GM12891 (cell line): ENCODE results near the gene XAGE2. TPM values are rescaled to one million over a fixed set of nuclear protein-coding genes. Genes with fewer than 3 reads are reported as not detected.
"Not testable (repeated sequence)": the region's sequence is repeated elsewhere in the genome, so short reads cannot be mapped to it uniquely, and the experiment has no call there.

ENCODE experiments used
- DNase-seq: peaks from one replicate; pipeline ENCODE4 v3.0.0; 2011; ENCODE audit warnings: low spot score; ENCODE audit not compliant: insufficient read length
- FAIRE-seq: peaks from 2 replicates; lab custom pipeline; 2011; peaks lifted over from hg19 to GRCh38; lab: Jason Lieb, UNC
- PAX5 ChIP-seq: IDR thresholded peaks from 2 replicates; pipeline ENCODE4 v1.6.1; 2011; ENCODE audit warnings: low read length, moderate library complexity, mild to moderate bottlenecking; ENCODE audit not compliant: insufficient read depth, severe bottlenecking
- POLR2A ChIP-seq: IDR thresholded peaks from 2 replicates; pipeline ENCODE4 v1.6.1; 2011; ENCODE audit warnings: low read depth, low read length, control low read depth
- POLR2AphosphoS5 ChIP-seq: IDR thresholded peaks from 2 replicates; pipeline ENCODE4 v1.6.1; 2011; ENCODE audit warnings: low read depth, low read length, control low read depth
- POU2F2 ChIP-seq: IDR thresholded peaks from 2 replicates; pipeline ENCODE4 v1.6.1; 2011; ENCODE audit warnings: low read depth, mild to moderate bottlenecking, control low read depth, low read length, moderate library complexity
- SPI1 ChIP-seq: IDR thresholded peaks from 2 replicates; pipeline ENCODE4 v1.6.1; 2011; ENCODE audit warnings: low read depth, low read length, control low read depth
- TAF1 ChIP-seq: IDR thresholded peaks from 2 replicates; pipeline ENCODE4 v1.6.1; 2011; ENCODE audit warnings: low read depth, low read length, control low read depth
- polyA plus RNA-seq: library from polyadenylated mRNA; unstranded; fragments of >200 nt; gene quantifications from one replicate; pipeline ENCODE4 v1.2.1, GENCODE V29; 2012; ENCODE audit warnings: low read depth, missing spikeins, inconsistent platforms; ENCODE audit not compliant: missing spikeins

The XAGE2 gene, protein sequence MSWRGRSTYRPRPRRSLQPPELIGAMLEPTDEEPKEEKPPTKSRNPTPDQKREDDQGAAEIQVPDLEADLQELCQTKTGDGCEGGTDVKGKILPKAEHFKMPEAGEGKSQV
- polyA plus RNA-seq = not detected

- no peak for TF ChIP-seq PAX5
- no peak for TF ChIP-seq TAF1
- no peak for TF ChIP-seq POLR2A
- TF ChIP-seq SPI1 = no peak
- TF ChIP-seq POU2F2 = no peak
- TF ChIP-seq POLR2AphosphoS5 = no peak
- no peak for FAIRE-seq
- DNase-seq = no peak
These were observed at the start of gene XAGE2 for GRCh38 chrX:52368368-52369055. XAGE2 (plus strand) TSS chrX:52369021; CDS start chrX:52370015, 994 bp downstream.

- FAIRE-seq = no peak
These were observed 31.4 kb upstream of the XAGE2 start for GRCh38 chrX:52337410-52337809.

GRCh38 chrX:52341493-52341892 lies 27.3 kb upstream of the XAGE2 start:
- FAIRE-seq (no peak), DNase-seq (no peak)
- no peak for TF ChIP-seq POU2F2
- TF ChIP-seq TAF1 = no peak

More at GRCh38 chrX:52337410-52337809, 31.4 kb upstream of the XAGE2 start:
- no peak for DNase-seq
- TF ChIP-seq SPI1 (no peak), POU2F2 (no peak), POLR2A (no peak), POLR2AphosphoS5 (no peak), TAF1 (no peak), PAX5 (no peak)

DNA sequence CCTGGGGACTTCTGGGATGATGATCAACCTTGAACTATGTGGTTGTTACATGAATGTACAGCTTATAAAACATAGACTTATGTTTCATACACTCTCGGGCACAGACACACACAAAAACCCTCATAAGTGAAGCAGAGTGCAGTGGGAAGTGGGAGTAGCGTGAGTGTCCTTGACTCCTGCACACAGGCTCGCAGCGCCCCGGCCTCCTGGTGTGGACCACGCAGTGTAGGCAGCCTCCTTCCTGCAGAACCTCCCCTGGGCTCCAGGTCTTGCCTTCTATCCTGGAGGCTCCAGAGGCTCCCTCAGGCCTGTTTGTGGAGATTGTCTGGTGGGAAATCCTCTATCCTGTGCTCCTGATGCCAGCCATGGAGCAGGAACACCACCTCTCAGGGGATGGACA lies 25.7 kb upstream of the XAGE2 start:
- FAIRE-seq = not testable (repeated sequence)

GRCh38 chrX:52345402-52345801 lies 23.4 kb upstream of the XAGE2 start:
- peak; percentile 85 for FAIRE-seq
- DNase-seq = not testable (repeated sequence)

More for the DNA sequence above, 25.7 kb upstream of the XAGE2 start:
- DNase-seq = not testable (repeated sequence)

DNA sequence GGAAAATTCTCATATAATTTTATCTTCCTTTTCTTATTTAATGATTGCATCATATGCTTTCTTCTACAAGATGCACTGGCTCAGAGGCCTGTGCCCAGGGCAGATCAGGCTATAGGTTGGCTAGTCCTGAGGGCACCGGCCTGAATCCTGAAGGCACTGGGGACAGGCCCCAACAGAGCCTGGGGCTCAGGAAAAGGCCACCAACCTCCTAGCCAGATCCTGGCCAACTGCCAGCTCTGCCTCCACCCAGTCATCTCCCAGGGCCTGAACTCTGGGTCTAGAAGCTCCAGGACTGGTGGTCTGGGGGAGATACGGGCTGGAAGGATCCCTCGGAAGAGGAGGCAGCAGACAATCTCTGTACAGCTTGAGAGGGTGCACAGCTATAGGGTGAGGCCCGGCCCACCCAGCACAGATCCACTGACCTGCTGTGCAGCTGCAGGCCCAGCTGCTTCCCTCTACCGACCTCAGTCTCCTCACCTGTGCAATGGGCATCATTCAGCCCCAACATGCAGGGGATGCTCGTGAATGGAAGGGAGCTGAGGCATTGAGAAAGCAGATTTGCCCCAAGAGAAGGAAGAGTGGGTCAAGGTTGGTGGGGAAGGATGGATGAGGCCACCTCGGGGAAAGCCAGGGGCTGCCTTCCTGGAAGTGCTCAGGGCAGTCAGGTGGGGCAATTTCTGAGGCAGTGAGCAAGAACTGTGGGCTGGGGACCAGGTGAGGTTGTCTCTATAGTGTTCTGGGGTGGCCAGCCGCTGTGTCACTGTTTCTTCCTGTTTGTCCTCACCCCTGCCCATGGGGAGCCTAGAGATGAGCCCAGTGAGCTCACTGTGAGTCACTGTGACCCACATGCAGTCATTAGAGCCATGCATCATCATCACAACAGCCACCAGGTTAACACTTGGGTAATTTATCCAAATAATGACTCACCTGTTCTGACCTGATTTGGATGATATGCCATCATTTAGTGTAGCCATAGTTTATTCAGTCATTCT lies 22.4 kb upstream of the XAGE2 start:
- FAIRE-seq (no peak), DNase-seq (no peak)
- TF ChIP-seq POLR2AphosphoS5 = no peak

GRCh38 chrX:52349681-52350080 lies 19.1 kb upstream of the XAGE2 start:
- no peak for TF ChIP-seq SPI1
- no peak for TF ChIP-seq POU2F2
- TF ChIP-seq POLR2AphosphoS5 = no peak
- TF ChIP-seq PAX5 = no peak
- TF ChIP-seq TAF1 = no peak
- no peak for TF ChIP-seq POLR2A
- no peak for DNase-seq
- peak; percentile 38 for FAIRE-seq

DNA sequence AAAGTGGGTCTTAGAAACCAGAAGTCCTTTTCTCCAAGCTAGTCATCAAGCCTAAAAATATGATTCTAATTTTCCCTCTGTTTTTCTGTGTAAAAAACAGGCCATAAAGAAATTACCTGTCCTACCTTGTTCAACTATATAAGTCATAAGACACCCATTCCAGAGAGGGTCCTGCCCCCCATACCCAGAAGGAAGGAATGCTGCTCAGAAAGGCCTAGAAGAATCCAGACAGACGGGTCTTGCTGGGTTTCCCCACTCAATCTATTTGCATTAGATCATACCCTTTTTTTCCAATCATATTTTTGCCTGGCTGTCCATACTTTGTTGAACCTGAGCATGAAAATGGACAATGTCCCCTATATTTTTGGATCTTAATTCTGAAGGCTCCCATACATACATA lies 16.3 kb upstream of the XAGE2 start:
- TF ChIP-seq TAF1 (no peak), SPI1 (no peak), POLR2AphosphoS5 (no peak), PAX5 (no peak)
- DNase-seq = no peak
- no peak for FAIRE-seq

DNA sequence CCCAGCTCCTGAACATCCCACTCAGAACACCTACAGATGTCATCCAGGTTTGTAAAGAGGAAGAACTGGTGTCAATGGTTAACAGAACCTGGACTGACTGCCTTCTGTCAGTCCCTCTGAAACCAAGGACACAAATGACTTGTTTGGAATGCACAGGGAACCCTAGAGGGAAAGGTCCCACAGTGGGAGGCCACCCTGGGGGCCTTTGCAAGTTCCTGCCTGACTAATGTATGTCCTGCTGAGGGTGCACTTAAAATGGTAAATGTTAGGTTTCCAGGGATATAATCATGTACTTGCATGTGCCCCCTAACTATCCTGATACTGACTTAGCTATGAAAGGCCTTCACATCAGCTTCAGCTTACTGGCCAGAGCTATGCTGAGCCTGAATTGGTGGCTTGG lies 15.0 kb upstream of the XAGE2 start:
- TF ChIP-seq POLR2AphosphoS5 (no peak), POLR2A (no peak), POU2F2 (no peak), TAF1 (no peak), SPI1 (no peak), PAX5 (no peak)
- FAIRE-seq = no peak
- DNase-seq = no peak

DNA sequence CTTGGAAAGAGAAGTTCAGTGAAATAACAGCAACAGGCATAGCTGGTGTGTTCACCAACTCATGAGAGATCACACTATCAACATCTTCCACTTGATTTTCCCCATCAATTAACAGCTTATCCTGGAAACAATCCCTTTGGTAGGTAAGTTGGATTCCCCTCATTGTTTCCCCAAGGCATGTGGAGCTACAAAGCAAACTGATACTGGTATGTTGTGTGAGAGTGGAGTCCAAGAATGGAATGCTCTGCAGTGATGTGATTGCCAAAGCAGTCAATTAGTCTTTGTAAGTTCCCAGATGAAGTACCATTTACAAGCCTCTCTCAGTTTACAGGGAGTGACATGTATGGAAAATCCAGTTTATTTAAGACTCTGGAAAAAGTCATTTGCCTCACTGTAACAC lies 13.7 kb upstream of the XAGE2 start:
- FAIRE-seq (no peak), DNase-seq (no peak)
- TF ChIP-seq SPI1 (no peak), TAF1 (no peak), POLR2A (no peak), POLR2AphosphoS5 (no peak), POU2F2 (no peak), PAX5 (no peak)
